ENCODE measurements around the gene GALNT14. TPM values are rescaled to one million over a fixed set of nuclear protein-coding genes. Genes with fewer than 3 reads are reported as not detected.

GALNT14 gene
- total and polyA plus RNA-seq, 9 donors = 0.28 to 9.8 (median 1.6) TPM; not detected in 3

GRCh38 chr2:31075941-31076590, 62.2 kb downstream of the GALNT14 start:
- 78 to 80% (median 79%) methylated on average over 6 of the region's 6 CpGs for WGBS, 3 donors
- H3K27ac ChIP-seq = no peak overlapping the region
- no peak for TF ChIP-seq POLR2A (IDR thresholded peaks at IDR 0.05)
- H3K9me3 ChIP-seq = no peaks in the 10 kb centered on the region
- intact Hi-C loops (cut with DNase I) = no loop called here
- no peak overlapping the region for H3K4me3 ChIP-seq
- DNase-seq = no peak
- no peaks in the 10 kb centered on the region for H3K27me3 ChIP-seq
- no peaks in the 10 kb centered on the region for H3K36me3 ChIP-seq
- H3K4me1 ChIP-seq (ENCODE audit: insufficient read depth) = no peaks in the 10 kb centered on the region

- H3K4me3 ChIP-seq = no peak overlapping the region
- no peaks in the 10 kb centered on the region for H3K9me3 ChIP-seq
- no peaks in the 10 kb centered on the region for H3K4me1 ChIP-seq (ENCODE audit: insufficient read depth)
- intact Hi-C loops (cut with DNase I) = no loop called here
- 67 to 74% (median 74%) methylated on average over 7 of the region's 7 CpGs for WGBS, 3 donors
- H3K27ac ChIP-seq = no peak overlapping the region
- DNase-seq = no peak
- TF ChIP-seq POLR2A (IDR thresholded peaks at IDR 0.05) (no peak), EP300 (IDR thresholded peaks at IDR 0.05) (no peak), CTCF (IDR thresholded peaks at IDR 0.05) (no peak)
- no peaks in the 10 kb centered on the region for H3K36me3 ChIP-seq
- no peaks in the 10 kb centered on the region for H3K27me3 ChIP-seq
Observed at GRCh38 chr2:31075431-31075830, 62.8 kb downstream of the GALNT14 start.

- Histone ChIP-seq H3K27me3 (no peaks in the 10 kb centered on the region), H3K27ac (no peak overlapping the region), H3K9me3 (no peaks in the 10 kb centered on the region), H3K36me3 (no peaks in the 10 kb centered on the region), H3K4me3 (no peak overlapping the region), H3K4me1 (ENCODE audit: insufficient read depth) (no peaks in the 10 kb centered on the region)
- no peak for DNase-seq
- WGBS, 3 donors = 68 to 80% (median 68%) methylated on average over 6 of the region's 6 CpGs
- intact Hi-C loops (cut with DNase I) = no loop called here
- TF ChIP-seq CTCF (IDR thresholded peaks at IDR 0.05) = no peak
- no peak for TF ChIP-seq POLR2A (IDR thresholded peaks at IDR 0.05)
- no peak for TF ChIP-seq EP300 (IDR thresholded peaks at IDR 0.05)
Observed at GRCh38 chr2:31071741-31072140, 66.5 kb downstream of the GALNT14 start.

- Histone ChIP-seq H3K27ac (no peak overlapping the region), H3K4me3 (no peak overlapping the region), H3K27me3 (no peaks in the 10 kb centered on the region), H3K9me3 (no peaks in the 10 kb centered on the region), H3K36me3 (no peaks in the 10 kb centered on the region), H3K4me1 (ENCODE audit: insufficient read depth) (no peaks in the 10 kb centered on the region)
- TF ChIP-seq EP300 (IDR thresholded peaks at IDR 0.05) (no peak), CTCF (IDR thresholded peaks at IDR 0.05) (no peak), POLR2A (IDR thresholded peaks at IDR 0.05) (no peak)
- intact Hi-C loops (cut with DNase I) = no loop called here
- WGBS, 3 donors = 77 to 81% (median 80%) methylated on average over 8 of the region's 8 CpGs
- DNase-seq = no peak
Observed at GRCh38 chr2:31070339-31071125, 67.7 kb downstream of the GALNT14 start.

Data from ovary (tissue), 9 donors.